Measurements from ENCODE around the gene CHST5. TPM values are rescaled to one million over a fixed set of nuclear protein-coding genes. Genes with fewer than 3 reads are reported as not detected.

Gene CHST5
- total RNA-seq, 2 experiments from 2014 or later = not detected

- H3K4me3 Mint-ChIP-seq = no peak overlapping the region
- POLR2A ChIA-PET = no interaction called here
- no peak overlapping the region for H3K27ac Mint-ChIP-seq
- no peak for ATAC-seq (ENCODE audit: low read depth)
- no peaks in the 10 kb centered on the region for H3K9me3 Mint-ChIP-seq
- DNase-seq = no peak
- H3K4me1 Mint-ChIP-seq = peaks cover 3% of the 10 kb centered on the region
- H3K27me3 Mint-ChIP-seq = peaks cover 38% of the 10 kb centered on the region
- no peaks in the 10 kb centered on the region for H3K36me3 Mint-ChIP-seq
Measured at GRCh38 chr16:75494184-75494583, 41.7 kb downstream of the CHST5 start.

DNA sequence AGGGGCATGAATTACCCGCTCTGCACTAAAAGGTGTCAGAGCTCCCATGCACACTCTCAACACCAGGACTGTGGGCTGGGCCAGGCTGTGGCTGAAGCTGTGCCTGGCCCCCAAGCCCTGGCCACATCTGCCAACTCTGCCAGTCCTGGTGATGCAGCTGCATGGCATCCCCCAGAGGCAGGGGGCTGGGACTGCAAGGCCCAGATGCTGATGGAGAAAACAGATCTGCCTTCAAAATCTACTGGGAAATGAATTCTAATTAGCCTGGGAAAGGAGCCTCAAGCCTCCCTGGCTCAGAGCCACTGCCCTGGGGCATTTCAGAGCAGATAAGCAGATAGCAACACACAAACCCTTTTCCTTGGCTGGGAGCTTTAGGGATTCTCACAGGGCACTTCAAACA lies 44.0 kb downstream of the CHST5 start:
- no peak overlapping the region for H3K4me3 Mint-ChIP-seq

DNA sequence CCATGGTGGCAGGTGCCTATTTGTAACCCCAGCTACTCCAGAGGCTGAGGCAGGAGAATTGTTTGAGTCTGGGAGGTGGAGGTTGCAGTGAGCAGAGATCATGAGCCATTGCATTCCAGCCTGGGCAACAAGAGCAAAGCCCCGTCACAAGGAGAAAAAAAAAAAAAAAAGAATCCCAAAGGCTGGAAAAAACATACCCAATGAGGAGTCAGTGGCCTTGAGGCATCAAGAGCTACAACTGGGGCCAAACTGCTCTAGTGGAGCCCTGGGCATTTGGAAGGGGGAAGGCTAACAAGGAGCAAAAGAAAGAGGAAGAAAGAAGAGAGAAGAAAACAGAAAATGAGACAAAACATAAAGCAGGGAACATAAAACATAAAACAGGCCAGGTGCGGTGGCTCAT lies 47.6 kb downstream of the CHST5 start:
- H3K4me1 Mint-ChIP-seq = no peaks in the 10 kb centered on the region
- H3K27me3 Mint-ChIP-seq = peaks cover 12% of the 10 kb centered on the region
- H3K27ac Mint-ChIP-seq = no peak overlapping the region
- POLR2A ChIA-PET = no interaction called here
- H3K4me3 Mint-ChIP-seq = no peak overlapping the region
- no peaks in the 10 kb centered on the region for H3K36me3 Mint-ChIP-seq
- no peaks in the 10 kb centered on the region for H3K9me3 Mint-ChIP-seq
- no peak for DNase-seq
- ATAC-seq (ENCODE audit: low read depth) = no peak

More for the DNA sequence above, 44.0 kb downstream of the CHST5 start:
- Mint-ChIP-seq H3K27me3 (peaks cover 35% of the 10 kb centered on the region), H3K4me1 (peaks cover 3% of the 10 kb centered on the region), H3K9me3 (no peaks in the 10 kb centered on the region), H3K36me3 (no peaks in the 10 kb centered on the region), H3K27ac (no peak overlapping the region)
- DNase-seq (no peak), ATAC-seq (ENCODE audit: low read depth) (no peak)
- POLR2A ChIA-PET = no interaction called here

DNA sequence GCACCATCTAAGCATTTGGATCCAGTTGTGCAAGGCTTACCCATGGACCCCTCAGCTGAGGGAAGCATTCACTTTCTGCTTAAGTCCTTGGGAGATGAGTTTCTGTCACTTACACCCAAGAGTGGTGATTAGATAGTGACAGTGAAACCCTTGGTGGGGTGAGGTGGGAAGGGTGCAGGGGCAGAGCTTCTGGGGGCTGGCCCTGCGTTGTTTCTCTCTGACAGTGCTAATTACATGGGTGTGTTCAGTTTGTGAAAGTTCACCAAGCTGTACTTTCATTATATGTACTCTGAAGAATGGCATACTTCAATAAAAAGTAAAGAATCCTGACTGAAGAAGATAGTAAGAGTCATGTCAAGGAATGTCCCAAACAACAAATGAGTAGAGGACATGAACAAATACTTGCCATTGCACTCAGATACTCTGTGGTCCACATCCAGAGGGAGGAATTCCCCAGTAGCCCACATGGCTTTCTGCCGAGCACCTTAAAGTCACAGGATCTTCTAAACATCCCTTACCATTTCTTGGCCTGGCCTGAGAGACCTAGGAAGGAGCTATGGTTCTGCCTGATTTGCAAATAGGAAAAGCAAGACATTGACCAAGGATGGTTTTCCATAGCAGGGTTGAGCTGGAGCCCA lies 49.1 kb downstream of the CHST5 start:
- Mint-ChIP-seq H3K36me3 (no peaks in the 10 kb centered on the region), H3K27ac (no peak overlapping the region), H3K4me1 (no peaks in the 10 kb centered on the region), H3K9me3 (no peaks in the 10 kb centered on the region), H3K4me3 (no peak overlapping the region), H3K27me3 (peaks cover 7% of the 10 kb centered on the region)
- POLR2A ChIA-PET = interaction anchor here (0.7 kb wide), 1 partner anchor 47 kb away, joined by 6 read pairs; no protein-coding TSS in a partner anchor
- DNase-seq (no peak), ATAC-seq (ENCODE audit: low read depth) (no peak)

DNA sequence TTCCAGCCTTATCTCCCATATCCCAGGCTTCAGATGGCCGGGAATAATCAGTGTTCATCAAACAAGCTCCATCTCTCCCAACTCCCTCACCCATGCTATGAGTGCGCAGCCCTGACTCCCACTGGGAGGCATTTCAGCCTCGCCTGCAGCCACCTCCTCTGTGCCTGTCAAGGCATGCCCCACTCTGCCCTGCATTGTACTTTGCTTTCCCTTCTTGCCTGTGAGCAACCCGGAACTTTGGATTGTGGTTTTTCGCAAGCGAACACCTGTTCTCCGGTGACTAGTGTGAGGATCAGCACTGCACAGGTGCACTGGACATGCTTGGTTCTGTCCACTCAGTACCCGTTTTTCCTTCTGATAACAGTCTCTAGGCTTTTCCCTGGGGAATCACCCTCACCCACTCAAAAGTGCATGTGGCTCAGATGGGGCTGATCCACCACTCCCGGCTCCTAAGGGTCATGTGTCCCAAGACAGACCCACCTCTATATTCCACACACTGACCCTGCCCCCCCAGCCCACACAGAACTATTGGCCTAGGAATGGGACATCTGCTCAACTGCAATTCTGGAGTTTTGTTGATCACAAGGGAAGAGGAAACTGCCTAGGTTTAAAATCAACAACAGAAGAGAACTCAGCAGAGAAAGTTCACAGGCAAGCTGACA lies 49.8 kb downstream of the CHST5 start:
- DNase-seq (no peak), ATAC-seq (ENCODE audit: low read depth) (no peak)
- H3K27ac Mint-ChIP-seq = no peak overlapping the region
- no peaks in the 10 kb centered on the region for H3K4me1 Mint-ChIP-seq
- no peaks in the 10 kb centered on the region for H3K9me3 Mint-ChIP-seq
- no peak overlapping the region for H3K4me3 Mint-ChIP-seq
- H3K36me3 Mint-ChIP-seq = no peaks in the 10 kb centered on the region
- POLR2A ChIA-PET = no interaction called here
- H3K27me3 Mint-ChIP-seq = peaks cover 9% of the 10 kb centered on the region

DNA sequence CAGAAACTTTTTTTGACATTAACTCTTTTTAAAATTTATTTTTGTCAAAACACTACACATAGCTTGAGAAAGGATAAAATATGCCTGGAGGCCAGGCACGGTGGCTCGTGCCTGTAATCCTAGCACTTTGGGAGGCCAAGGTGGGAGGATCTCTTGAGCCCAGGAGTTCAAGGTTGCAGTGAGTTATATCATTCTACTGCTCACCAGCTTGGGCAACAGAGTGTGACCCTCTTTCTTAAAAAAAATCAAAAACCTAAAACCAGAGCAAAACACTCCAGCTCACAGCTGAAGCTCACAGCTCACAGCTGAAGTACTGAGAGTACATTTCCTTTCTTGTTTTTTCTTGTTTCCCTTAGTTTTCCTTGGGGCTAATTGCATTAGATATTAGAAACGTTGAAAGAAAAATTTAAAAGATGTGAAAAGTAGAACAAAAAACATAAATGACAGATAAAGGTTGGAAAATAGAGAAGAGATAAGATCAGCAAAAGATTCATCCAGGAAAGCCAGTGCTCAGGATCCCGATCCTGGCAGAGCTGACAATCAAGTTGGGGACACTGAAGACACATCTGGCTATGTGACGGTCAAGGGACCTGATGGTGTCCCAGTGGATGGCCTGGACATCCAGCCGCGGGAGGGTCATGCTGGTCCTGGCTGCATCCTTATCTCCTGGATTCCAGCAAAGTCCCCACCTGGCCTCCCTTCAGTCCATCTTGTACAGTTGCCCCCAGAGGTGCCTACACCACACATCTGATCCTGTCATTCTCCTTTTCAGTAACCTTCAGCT lies 50.5 kb downstream of the CHST5 start:
- Mint-ChIP-seq H3K27me3 (peaks cover 9% of the 10 kb centered on the region), H3K4me3 (no peak overlapping the region), H3K4me1 (no peaks in the 10 kb centered on the region), H3K9me3 (no peaks in the 10 kb centered on the region), H3K27ac (no peak overlapping the region), H3K36me3 (no peaks in the 10 kb centered on the region)
- no peak for DNase-seq
- POLR2A ChIA-PET = no interaction called here
- ATAC-seq (ENCODE audit: low read depth) = no peak

DNA sequence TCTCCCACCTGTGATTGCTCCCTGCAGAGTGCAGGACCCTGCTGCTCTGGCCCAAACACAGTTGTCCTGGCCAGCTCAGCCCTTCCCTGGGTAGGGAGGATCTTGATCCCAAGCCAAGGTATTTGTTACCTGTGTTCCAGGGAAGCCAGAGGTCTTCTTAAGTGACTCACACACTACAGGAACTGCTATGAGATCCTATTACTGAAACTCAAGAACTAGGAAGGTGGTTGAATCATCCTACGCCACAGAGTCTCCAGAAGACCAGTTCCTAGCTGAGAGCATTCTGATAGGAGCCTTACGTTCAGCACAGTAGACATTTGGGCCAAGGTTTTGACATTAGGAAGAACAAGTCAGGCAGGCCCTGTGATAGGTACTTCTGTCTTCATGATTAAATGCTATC lies 52.7 kb downstream of the CHST5 start:
- no peaks in the 10 kb centered on the region for H3K4me1 Mint-ChIP-seq
- no peaks in the 10 kb centered on the region for H3K9me3 Mint-ChIP-seq
- no peak overlapping the region for H3K27ac Mint-ChIP-seq
- peaks cover 6% of the 10 kb centered on the region for H3K27me3 Mint-ChIP-seq
- no peak overlapping the region for H3K4me3 Mint-ChIP-seq
- no peak for ATAC-seq (ENCODE audit: low read depth)
- no peaks in the 10 kb centered on the region for H3K36me3 Mint-ChIP-seq
- no peak for DNase-seq
- POLR2A ChIA-PET = no interaction called here

DNA sequence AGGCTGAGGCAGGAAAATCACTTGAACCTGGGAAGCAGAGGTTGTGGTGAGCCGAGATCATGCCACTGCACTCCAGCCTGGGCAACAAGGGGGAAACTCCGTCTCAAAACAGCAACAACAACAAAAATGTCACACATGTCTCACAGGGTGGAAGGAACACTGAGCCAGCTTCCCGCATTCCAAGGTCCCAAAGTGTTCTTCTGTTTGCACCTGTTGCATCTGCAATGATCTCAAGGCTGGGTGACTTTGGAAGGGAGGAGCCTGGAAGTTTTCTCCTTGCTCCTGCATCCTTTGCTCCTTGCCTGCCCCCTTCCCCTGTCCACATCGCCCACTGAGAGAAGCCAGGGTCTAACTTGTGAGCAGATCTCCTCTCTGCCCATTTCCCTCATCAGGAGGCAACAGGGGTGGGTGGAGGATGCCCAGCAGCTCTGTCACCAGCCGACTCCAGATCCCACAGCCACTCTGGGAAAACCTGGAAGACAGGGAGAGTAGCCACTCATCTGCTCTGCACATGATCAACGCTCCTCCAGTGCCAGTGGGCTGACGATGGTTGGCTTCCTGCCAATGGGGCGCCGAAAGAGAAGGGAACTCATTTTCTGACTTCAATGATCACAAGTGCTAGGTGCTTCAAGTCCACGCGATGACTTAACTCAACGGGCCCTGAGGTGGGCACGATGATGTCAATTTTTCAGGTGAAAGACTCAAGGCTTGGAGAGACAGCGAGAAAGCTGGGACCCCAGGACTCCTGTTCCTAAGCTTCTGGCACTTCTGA lies 53.3 kb downstream of the CHST5 start:
- H3K9me3 Mint-ChIP-seq = no peaks in the 10 kb centered on the region
- ATAC-seq (ENCODE audit: low read depth) = no peak
- POLR2A ChIA-PET = no interaction called here
- no peak for DNase-seq
- H3K36me3 Mint-ChIP-seq = no peaks in the 10 kb centered on the region
- no peak overlapping the region for H3K4me3 Mint-ChIP-seq
- H3K27ac Mint-ChIP-seq = no peak overlapping the region
- no peaks in the 10 kb centered on the region for H3K4me1 Mint-ChIP-seq
- peaks cover 8% of the 10 kb centered on the region for H3K27me3 Mint-ChIP-seq

DNA sequence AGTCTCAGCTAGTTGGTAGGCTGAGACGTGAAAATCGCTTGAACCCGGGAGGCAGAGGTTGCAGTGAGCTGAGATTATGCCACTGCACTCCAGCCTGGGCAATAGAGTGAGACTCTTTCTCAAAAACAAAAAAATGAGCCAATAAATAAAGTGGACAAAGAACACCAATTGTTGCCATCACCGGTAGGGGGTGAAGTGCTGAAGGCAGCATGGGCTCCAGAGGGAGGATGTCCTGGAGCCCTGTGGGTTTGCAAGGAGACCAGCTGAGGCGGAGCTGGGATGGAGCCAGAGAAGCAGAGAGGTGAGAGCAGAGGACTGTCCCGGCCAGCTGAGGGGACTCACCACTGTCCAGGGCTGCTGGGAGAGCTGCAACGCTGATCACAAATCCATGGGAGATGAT lies 54.4 kb downstream of the CHST5 start:
- POLR2A ChIA-PET = no interaction called here
- Mint-ChIP-seq H3K36me3 (no peaks in the 10 kb centered on the region), H3K4me3 (no peak overlapping the region), H3K27me3 (peaks cover 12% of the 10 kb centered on the region), H3K4me1 (no peaks in the 10 kb centered on the region), H3K27ac (no peak overlapping the region), H3K9me3 (no peaks in the 10 kb centered on the region)
- DNase-seq (no peak), ATAC-seq (ENCODE audit: low read depth) (no peak)

- no peak for ATAC-seq (ENCODE audit: low read depth)
- Mint-ChIP-seq H3K27ac (no peak overlapping the region), H3K27me3 (peaks cover 9% of the 10 kb centered on the region), H3K4me1 (no peaks in the 10 kb centered on the region), H3K9me3 (no peaks in the 10 kb centered on the region), H3K36me3 (no peaks in the 10 kb centered on the region), H3K4me3 (no peak overlapping the region)
- DNase-seq = no peak
- POLR2A ChIA-PET = no interaction called here
Measured at GRCh38 chr16:75479421-75479990, 56.4 kb downstream of the CHST5 start.

Other genes starting within 250 kb of the CHST5 start
- gene CFDP1, start 102.6 kb downstream of the CHST5 start, total RNA-seq = 10 to 100 TPM; 47.8 to 49.4 TPM
- 10 to 100 TPM; 37.3 to 38.9 TPM for gene TMEM170A, start 71.4 kb downstream of the CHST5 start, total RNA-seq
- under 1 TPM in 1 of 2 experiments, not detected in 1; 0.06 TPM for gene CHST6, start 40.7 kb downstream of the CHST5 start, total RNA-seq
- 1 to 10 TPM; 2.8 to 3.4 TPM for gene TMEM231, start 20.1 kb upstream of the CHST5 start, total RNA-seq
- gene GABARAPL2, start 30.3 kb upstream of the CHST5 start, total RNA-seq = 10 to 100 TPM; 71.6 to 72.9 TPM
- 10 to 100 TPM; 66.1 to 72.1 TPM for gene ADAT1, start 87.2 kb upstream of the CHST5 start, total RNA-seq
- 100 to 1,000 TPM; 173 to 175 TPM for gene KARS1, start 111.6 kb upstream of the CHST5 start, total RNA-seq
- gene TERF2IP, start 111.7 kb upstream of the CHST5 start, total RNA-seq = 10 to 100 TPM; 78.6 to 79.4 TPM
- not detected for gene CPHXL2, start 140.9 kb upstream of the CHST5 start, total RNA-seq
- gene DUXB, start 165.4 kb upstream of the CHST5 start, total RNA-seq = not detected
- gene CPHXL, start 190.4 kb upstream of the CHST5 start, total RNA-seq = not detected